Astrocyte (in vitro differentiated cells and primary cell): ENCODE measurements around the gene SLC66A2. TPM values are rescaled to one million over a fixed set of nuclear protein-coding genes. Genes with fewer than 3 reads are reported as not detected.

Source experiments
- DNase-seq: peaks from one replicate; pipeline ENCODE4 v3.0.0-alpha.2; 2010; ENCODE audit warnings: low read depth
- FAIRE-seq: peaks from 2 replicates; lab custom pipeline; 2011; peaks lifted over from hg19 to GRCh38; lab: Jason Lieb, UNC
- H2AFZ ChIP-seq: 2 replicates; pipeline ENCODE4 v1.6.0; 2012; ENCODE audit warnings: low read depth, low read length, inconsistent platforms
- H3K27ac ChIP-seq: 2 replicates; pipeline ENCODE4 v1.5.1; 2011; ENCODE audit warnings: low read depth, low read length, inconsistent platforms
- H3K27me3 ChIP-seq: 2 replicates; pipeline ENCODE4 v1.6.0; 2011; ENCODE audit warnings: low read length, inconsistent platforms; ENCODE audit not compliant: insufficient read depth
- H3K36me3 ChIP-seq: 2 replicates; pipeline ENCODE4 v1.5.1; 2011; ENCODE audit warnings: low read length, inconsistent platforms; ENCODE audit not compliant: insufficient read depth
- H3K4me1 ChIP-seq: 2 replicates; pipeline ENCODE4 v1.5.1; 2011; ENCODE audit warnings: low read length, inconsistent platforms; ENCODE audit not compliant: insufficient read depth
- H3K4me2 ChIP-seq: 2 replicates; pipeline ENCODE4 v1.6.0; 2012; ENCODE audit warnings: low read length, inconsistent platforms
- H3K4me3 ChIP-seq: 2 replicates; pipeline ENCODE4 v1.5.1; 2011; ENCODE audit warnings: low read depth, mild to moderate bottlenecking, low read length, inconsistent platforms; ENCODE audit not compliant: insufficient read depth
- H3K79me2 ChIP-seq: 2 replicates; pipeline ENCODE4 v1.6.0; 2012; ENCODE audit warnings: mild to moderate bottlenecking, low read length, inconsistent platforms; ENCODE audit not compliant: insufficient read depth
- H3K9ac ChIP-seq: 2 replicates; pipeline ENCODE4 v1.6.0; 2012; ENCODE audit warnings: mild to moderate bottlenecking, low read length, inconsistent platforms
- H3K9me3 ChIP-seq: 2 replicates; pipeline ENCODE4 v1.5.1; 2012; ENCODE audit warnings: low read depth, mild to moderate bottlenecking, low read length, inconsistent platforms; ENCODE audit not compliant: insufficient read depth
- H4K20me1 ChIP-seq: 2 replicates; pipeline ENCODE4 v1.6.0; 2012; ENCODE audit warnings: low read length, inconsistent platforms; ENCODE audit not compliant: insufficient read depth
- H3K27ac Mint-ChIP-seq: one replicate; pipeline ENCODE4 v1.8.0; 2021; ENCODE audit warnings: mild to moderate bottlenecking, mixed read lengths; ENCODE audit not compliant: unreplicated experiment
- H3K27me3 Mint-ChIP-seq: one replicate; pipeline ENCODE4 v1.8.0; 2021; ENCODE audit warnings: low read depth, mixed read lengths; ENCODE audit not compliant: unreplicated experiment
- H3K36me3 Mint-ChIP-seq: one replicate; pipeline ENCODE4 v1.8.0; 2021; ENCODE audit warnings: low read depth, mixed read lengths; ENCODE audit not compliant: unreplicated experiment
- H3K4me1 Mint-ChIP-seq: one replicate; pipeline ENCODE4 v1.8.0; 2021; ENCODE audit warnings: low read depth, mixed read lengths; ENCODE audit not compliant: unreplicated experiment
- H3K4me3 Mint-ChIP-seq: one replicate; pipeline ENCODE4 v1.8.0; 2021; ENCODE audit warnings: mild to moderate bottlenecking, moderate library complexity, mixed read lengths; ENCODE audit not compliant: unreplicated experiment
- H3K9me3 Mint-ChIP-seq: one replicate; pipeline ENCODE4 v1.8.0; 2021; ENCODE audit warnings: mild to moderate bottlenecking, mixed read lengths; ENCODE audit not compliant: unreplicated experiment
- EZH2 ChIP-seq: IDR thresholded peaks from 2 replicates; pipeline ENCODE4 v1.6.1; 2012; ENCODE audit warnings: mild to moderate bottlenecking, low read length, inconsistent platforms; ENCODE audit not compliant: insufficient read depth
- total RNA-seq: library from RNA; stranded (reverse); gene quantifications from 2 replicates; pipeline ENCODE4 v1.2.1, GENCODE V29; 2021
- TF ChIP-seq, protein P1 (sequence below): IDR thresholded peaks from 2 replicates; pipeline ENCODE4 v1.5.1; 2011; ENCODE audit warnings: low read depth, mild to moderate bottlenecking, inconsistent platforms, low read length, moderate library complexity; ENCODE audit not compliant: insufficient read depth

Gene SLC66A2
- total RNA-seq, 1 donor from 2014 or later = 25.3 TPM

DNA sequence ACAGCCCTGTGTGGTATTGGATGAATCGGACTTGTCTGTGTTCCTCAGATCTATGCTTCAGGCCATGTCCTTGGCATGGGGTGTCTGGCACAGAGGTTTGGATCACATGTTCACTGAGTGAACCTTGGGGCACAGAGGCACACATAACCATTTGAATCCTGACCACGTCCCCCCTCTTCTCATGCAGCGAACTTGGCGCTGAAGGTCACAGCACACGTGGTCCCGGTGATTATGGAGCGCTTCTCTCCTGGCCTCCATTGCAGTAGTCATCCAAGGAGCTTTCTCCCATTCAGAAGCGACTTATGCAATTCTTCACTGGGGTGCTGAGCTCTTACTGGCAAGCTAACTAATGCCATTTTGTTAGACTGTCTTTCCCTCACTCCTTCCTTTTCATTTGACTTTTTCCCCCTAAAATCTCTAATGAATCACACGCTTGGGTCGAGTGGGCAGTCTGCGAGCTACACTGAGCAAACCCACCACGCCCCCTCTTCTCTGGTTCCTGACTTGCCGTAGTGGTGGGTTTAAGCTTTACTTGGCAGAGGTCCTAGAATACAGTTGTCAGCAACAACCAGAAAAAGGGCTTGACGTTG lies 94.3 kb downstream of the SLC66A2 start:
- Histone ChIP-seq H4K20me1 (no peaks in the 10 kb centered on the region), H3K27ac (no peak overlapping the region), H3K27me3 (peaks cover 10% of the 10 kb centered on the region), H3K9me3 (no peaks in the 10 kb centered on the region), H3K9ac (no peak overlapping the region), H3K79me2 (no peaks in the 10 kb centered on the region), H3K4me1 (peaks cover 2% of the 10 kb centered on the region), H3K4me3 (no peak overlapping the region), H3K4me2 (peak overlapping the region; percentile 68), H3K36me3 (no peaks in the 10 kb centered on the region), H2AFZ (peak overlapping the region; percentile 63)
- Mint-ChIP-seq H3K27ac (no peak overlapping the region), H3K36me3 (peaks cover 5% of the 10 kb centered on the region), H3K4me3 (no peak overlapping the region), H3K27me3 (peaks cover 43% of the 10 kb centered on the region), H3K9me3 (peaks cover 15% of the 10 kb centered on the region), H3K4me1 (peaks cover 3% of the 10 kb centered on the region)
- no peak for FAIRE-seq
- DNase-seq = peak; percentile 53
- TF ChIP-seq, protein P1, sequence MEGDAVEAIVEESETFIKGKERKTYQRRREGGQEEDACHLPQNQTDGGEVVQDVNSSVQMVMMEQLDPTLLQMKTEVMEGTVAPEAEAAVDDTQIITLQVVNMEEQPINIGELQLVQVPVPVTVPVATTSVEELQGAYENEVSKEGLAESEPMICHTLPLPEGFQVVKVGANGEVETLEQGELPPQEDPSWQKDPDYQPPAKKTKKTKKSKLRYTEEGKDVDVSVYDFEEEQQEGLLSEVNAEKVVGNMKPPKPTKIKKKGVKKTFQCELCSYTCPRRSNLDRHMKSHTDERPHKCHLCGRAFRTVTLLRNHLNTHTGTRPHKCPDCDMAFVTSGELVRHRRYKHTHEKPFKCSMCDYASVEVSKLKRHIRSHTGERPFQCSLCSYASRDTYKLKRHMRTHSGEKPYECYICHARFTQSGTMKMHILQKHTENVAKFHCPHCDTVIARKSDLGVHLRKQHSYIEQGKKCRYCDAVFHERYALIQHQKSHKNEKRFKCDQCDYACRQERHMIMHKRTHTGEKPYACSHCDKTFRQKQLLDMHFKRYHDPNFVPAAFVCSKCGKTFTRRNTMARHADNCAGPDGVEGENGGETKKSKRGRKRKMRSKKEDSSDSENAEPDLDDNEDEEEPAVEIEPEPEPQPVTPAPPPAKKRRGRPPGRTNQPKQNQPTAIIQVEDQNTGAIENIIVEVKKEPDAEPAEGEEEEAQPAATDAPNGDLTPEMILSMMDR = no peak
- TF ChIP-seq EZH2 = no peak

DNA sequence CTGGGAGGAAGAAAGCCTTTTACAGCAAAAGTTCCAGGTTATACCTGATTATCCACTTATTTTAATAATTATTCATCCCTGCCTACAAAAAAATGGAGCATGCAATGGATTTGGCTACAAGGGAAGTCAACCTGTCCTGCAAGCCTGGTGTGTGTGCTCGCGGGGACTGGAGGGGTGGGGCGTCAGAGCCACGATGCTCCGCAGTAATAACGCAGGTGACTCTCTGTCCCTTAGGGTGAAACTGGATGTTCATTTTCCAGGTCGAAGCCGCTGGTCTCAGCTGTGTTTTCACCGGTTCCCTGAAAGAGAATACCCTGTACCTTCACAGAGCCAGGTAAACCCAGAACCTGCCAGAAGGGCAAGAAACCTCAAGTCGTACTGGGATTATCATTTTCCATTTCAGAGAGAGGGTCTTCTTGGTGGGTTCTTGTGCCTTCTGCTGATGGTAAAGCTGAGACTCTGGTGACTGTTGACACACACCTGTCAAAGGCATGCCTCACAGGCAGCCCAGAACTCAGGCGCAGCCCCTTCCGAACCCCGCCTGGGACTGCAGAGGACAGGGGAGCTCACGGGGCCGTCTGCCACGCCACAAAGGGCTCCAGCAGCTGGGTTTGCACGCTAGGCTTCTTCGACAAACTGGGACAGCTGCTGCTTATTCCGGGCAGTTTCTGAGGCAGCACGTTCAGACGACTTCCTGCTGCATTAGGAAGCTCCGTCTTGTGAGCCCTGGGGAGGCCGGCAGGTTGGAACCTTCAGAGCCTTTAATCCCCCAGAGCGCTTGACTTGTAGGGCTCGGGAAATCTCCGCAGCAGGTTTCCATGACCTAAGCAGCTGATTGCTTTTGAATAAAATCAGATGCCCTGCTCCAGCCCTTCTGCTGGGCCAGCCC lies 95.1 kb downstream of the SLC66A2 start:
- Mint-ChIP-seq H3K27ac (no peak overlapping the region), H3K27me3 (peaks cover 40% of the 10 kb centered on the region), H3K4me3 (no peak overlapping the region), H3K4me1 (peaks cover 3% of the 10 kb centered on the region), H3K36me3 (peaks cover 3% of the 10 kb centered on the region), H3K9me3 (peaks cover 7% of the 10 kb centered on the region)
- DNase-seq (no peak), FAIRE-seq (no peak)
- Histone ChIP-seq H3K27ac (no peak overlapping the region), H3K4me3 (no peak overlapping the region), H3K4me1 (peaks cover 2% of the 10 kb centered on the region), H3K27me3 (peaks cover 10% of the 10 kb centered on the region), H4K20me1 (no peaks in the 10 kb centered on the region), H3K9me3 (no peaks in the 10 kb centered on the region), H2AFZ (no peak overlapping the region), H3K9ac (no peak overlapping the region), H3K4me2 (peak overlapping the region; percentile 15), H3K36me3 (no peaks in the 10 kb centered on the region), H3K79me2 (no peaks in the 10 kb centered on the region)
- TF ChIP-seq, protein P1 = no peak
- TF ChIP-seq EZH2 = no peak
